SKM-1 (cell line): Measurements from ENCODE around the gene RHBG.
"Not testable (repeated sequence)": the region's sequence is repeated elsewhere in the genome, so short reads cannot be mapped to it uniquely, and the experiment has no call there.

Experiments used
- DNase-seq: peaks from one replicate; lab custom pipeline; 2025; ENCODE audit not compliant: unreplicated experiment; lab: John Stamatoyannopoulos, UW

RHBG gene

GRCh38 chr1:156368889-156369684 lies at the start of gene RHBG:
RHBG (plus strand) TSS chr1:156369211; CDS start chr1:156369250, 39 bp downstream.
- no peak for DNase-seq

GRCh38 chr1:156319664-156320063 lies 49.3 kb upstream of the RHBG start:
- no peak for DNase-seq

- DNase-seq = no peak
These were observed 48.5 kb upstream of the RHBG start for GRCh38 chr1:156320560-156320959.

GRCh38 chr1:156323179-156323578 lies 45.8 kb upstream of the RHBG start:
- not testable (repeated sequence) for DNase-seq

GRCh38 chr1:156336242-156336641 lies 32.8 kb upstream of the RHBG start:
- DNase-seq = no peak

- DNase-seq = no peak
These were observed 31.7 kb upstream of the RHBG start for GRCh38 chr1:156337052-156337887.

GRCh38 chr1:156337888-156338179 lies 31.2 kb upstream of the RHBG start:
- no peak for DNase-seq

GRCh38 chr1:156338180-156338976 lies 30.6 kb upstream of the RHBG start, which contains the start of the genes CCT3 and TSACC:
CCT3 (minus strand) TSS chr1:156338292; CDS start chr1:156338184, 108 bp downstream.
TSACC (plus strand) TSS chr1:156338526; CDS start chr1:156339758, 1,232 bp downstream.
- peak; percentile 100 for DNase-seq

GRCh38 chr1:156342166-156342955 lies 26.6 kb upstream of the RHBG start:
- no peak for DNase-seq

- DNase-seq = no peak
These were observed 24.6 kb upstream of the RHBG start for GRCh38 chr1:156344409-156344808.

GRCh38 chr1:156346035-156346434 lies 23.0 kb upstream of the RHBG start:
- not testable (repeated sequence) for DNase-seq

- DNase-seq = no peak
These were observed 22.4 kb upstream of the RHBG start for GRCh38 chr1:156346636-156347035.

- DNase-seq = no peak
These were observed 21.7 kb upstream of the RHBG start for GRCh38 chr1:156347331-156347730.

GRCh38 chr1:156352481-156352880 lies 16.5 kb upstream of the RHBG start:
- DNase-seq = not testable (repeated sequence)

- DNase-seq = no peak
These were observed 12.6 kb upstream of the RHBG start for GRCh38 chr1:156356262-156356874.

GRCh38 chr1:156356875-156357534 lies 12.0 kb upstream of the RHBG start:
- peak; percentile 27 for DNase-seq

GRCh38 chr1:156357977-156358376 lies 11.0 kb upstream of the RHBG start:
- no peak for DNase-seq

GRCh38 chr1:156358641-156359040 lies 10.4 kb upstream of the RHBG start:
- no peak for DNase-seq

GRCh38 chr1:156359249-156359648 lies 9.8 kb upstream of the RHBG start:
- DNase-seq = no peak
